K562 (cell line): ENCODE data around the gene TEX14. TPM values are rescaled to one million over a fixed set of nuclear protein-coding genes. Genes with fewer than 3 reads are reported as not detected.
A peak's percentile ranks its signal among the peaks of the same experiment; 100 is the strongest.

Source experiments
- BDP1 ChIP-seq: IDR thresholded peaks from 3 replicates; pipeline ENCODE4 v1.6.1; 2011; ENCODE audit not compliant: insufficient read length, insufficient read depth
- C11orf30 ChIP-seq: fragments of 450-650 bp; IDR thresholded peaks from 2 replicates; pipeline ENCODE4 v1.6.1; 2016; ENCODE audit warnings: low read depth, mild to moderate bottlenecking
- EWSR1 ChIP-seq: fragments of 450-650 bp; IDR thresholded peaks from 2 replicates; pipeline ENCODE4 v1.6.1; 2018; ENCODE audit warnings: borderline replicate concordance, mild to moderate bottlenecking, low read depth, moderate library complexity; ENCODE audit not compliant: partially characterized antibody
- MECOM ChIP-seq: fragments of 250-450 bp; sonication (Bioruptor Pico); IDR thresholded peaks from 2 replicates; pipeline ENCODE4 v1.8.0; 2022; ENCODE audit warnings: inconsistent platforms
- MNT ChIP-seq, 2 experiments: fragments of 450-650 bp; conservative IDR thresholded peaks; 2 replicates each; pipeline ENCODE4 v1.6.1; 2017; ENCODE audit warnings: mild to moderate bottlenecking in 2 of 2, moderate library complexity in 2 of 2
- MTF1 ChIP-seq: fragments of 250-450 bp; sonication (Bioruptor Pico); IDR thresholded peaks from 2 replicates; pipeline ENCODE4 v1.9.0; 2021; ENCODE audit warnings: moderate library complexity, mild to moderate bottlenecking, inconsistent platforms, borderline replicate concordance
- NUFIP1 ChIP-seq: fragments of 450-650 bp; IDR thresholded peaks from 2 replicates; pipeline ENCODE4 v1.6.1; 2018; ENCODE audit not compliant: partially characterized antibody
- PURB ChIP-seq: sonication (generic); formaldehyde crosslinking; IDR thresholded peaks from 2 replicates; pipeline ENCODE4 v1.9.0; 2021; ENCODE audit warnings: low read depth, mild to moderate bottlenecking, missing genetic modification reagents
- SMARCB1 ChIP-seq: IDR thresholded peaks from 2 replicates; pipeline ENCODE4 v1.6.1; 2011; ENCODE audit warnings: improper control_type of control experiment, low read depth; ENCODE audit not compliant: insufficient read length
- SREBF1 ChIP-seq: fragments of 150-350 bp; IDR thresholded peaks from 2 replicates; pipeline ENCODE4 v1.6.1; 2014; ENCODE audit warnings: antibody characterized with exemption, low read depth, low read length, borderline replicate concordance
- SRSF9 ChIP-seq: fragments of 200-400 bp; formaldehyde crosslinking; IDR thresholded peaks from 2 replicates; pipeline ENCODE4 v1.6.1; 2017; ENCODE audit warnings: low read depth, low read length, borderline replicate concordance
- STAT5B ChIP-seq: fragments of 250-450 bp; sonication (Bioruptor Pico); IDR thresholded peaks from 2 replicates; pipeline ENCODE4 v1.8.0; 2021; ENCODE audit warnings: mild to moderate bottlenecking, inconsistent platforms
- TARDBP ChIP-seq: fragments of 450-650 bp; IDR thresholded peaks from 2 replicates; pipeline ENCODE4 v1.6.1; 2016
- XRCC3 ChIP-seq: fragments of 450-650 bp; IDR thresholded peaks from 2 replicates; pipeline ENCODE4 v1.6.1; 2017; ENCODE audit warnings: mild to moderate bottlenecking, moderate library complexity
- ZNF134 ChIP-seq: fragments of 250-450 bp; sonication (Bioruptor Pico); conservative IDR thresholded peaks from 2 replicates; pipeline ENCODE4 v1.4.0; 2020
- ZNF140 ChIP-seq: fragments of 250-450 bp; sonication (Bioruptor Pico); IDR thresholded peaks from 2 replicates; pipeline ENCODE4 v1.8.0; 2021; ENCODE audit warnings: moderate library complexity, mild to moderate bottlenecking, inconsistent platforms
- ZNF324 ChIP-seq: fragments of 250-450 bp; sonication (Bioruptor Pico); IDR thresholded peaks from 2 replicates; pipeline ENCODE4 v1.4.0; 2020; ENCODE audit warnings: mild to moderate bottlenecking
- polyA plus RNA-seq, 8 experiments: library from polyadenylated mRNA; depleted of rRNA in 4 of 8; stranded (reverse) in 5 of 8; unstranded in 3 of 8; fragments of >200 nt; fragmentation: Nextera tagmentation in 2 of 8; fragmentation: Illumina TruSeq in 1 of 8; extraction: Ambion mirVana in 2 of 8; extraction: Trizol in 1 of 8; gene quantifications; 2 replicates each; pipeline versions ENCODE4 v1.2.1 to v1.2.3, GENCODE V29; 2011 to 2014; ENCODE audit warnings: inconsistent platforms in 1 of 8, missing spikeins in 1 of 8
- total RNA-seq, 7 experiments: library from RNA; depleted of rRNA in 6 of 7; stranded (reverse); fragments of >200 nt in 6 of 7; fragmentation: Illumina TruSeq in 2 of 7; extraction: Trizol in 2 of 7; gene quantifications; 2 replicates each; pipeline versions ENCODE4 v1.2.1 to v1.2.3, GENCODE V29; 2011 to 2021; ENCODE audit warnings: low replicate concordance in 1 of 7
- TF ChIP-seq, protein P1 (sequence below): IDR thresholded peaks from 2 replicates; pipeline ENCODE4 v1.6.1; 2011; ENCODE audit warnings: borderline replicate concordance, low read depth, mild to moderate bottlenecking, moderate library complexity, low read length; ENCODE audit not compliant: insufficient read depth, poor library complexity, severe bottlenecking
- TF ChIP-seq, protein P2 (sequence below): fragments of 450-650 bp; formaldehyde crosslinking; IDR thresholded peaks from 2 replicates; pipeline ENCODE4 v1.4.0; 2022; ENCODE audit warnings: missing genetic modification characterization

TEX14 gene
- total and polyA plus RNA-seq, 9 of the 15 experiments (the other 6 are each of a cell fraction or from before 2014, with no cell fraction given), result 0.05 to 0.12 (median 0.09) TPM; not detected in 1

DNA sequence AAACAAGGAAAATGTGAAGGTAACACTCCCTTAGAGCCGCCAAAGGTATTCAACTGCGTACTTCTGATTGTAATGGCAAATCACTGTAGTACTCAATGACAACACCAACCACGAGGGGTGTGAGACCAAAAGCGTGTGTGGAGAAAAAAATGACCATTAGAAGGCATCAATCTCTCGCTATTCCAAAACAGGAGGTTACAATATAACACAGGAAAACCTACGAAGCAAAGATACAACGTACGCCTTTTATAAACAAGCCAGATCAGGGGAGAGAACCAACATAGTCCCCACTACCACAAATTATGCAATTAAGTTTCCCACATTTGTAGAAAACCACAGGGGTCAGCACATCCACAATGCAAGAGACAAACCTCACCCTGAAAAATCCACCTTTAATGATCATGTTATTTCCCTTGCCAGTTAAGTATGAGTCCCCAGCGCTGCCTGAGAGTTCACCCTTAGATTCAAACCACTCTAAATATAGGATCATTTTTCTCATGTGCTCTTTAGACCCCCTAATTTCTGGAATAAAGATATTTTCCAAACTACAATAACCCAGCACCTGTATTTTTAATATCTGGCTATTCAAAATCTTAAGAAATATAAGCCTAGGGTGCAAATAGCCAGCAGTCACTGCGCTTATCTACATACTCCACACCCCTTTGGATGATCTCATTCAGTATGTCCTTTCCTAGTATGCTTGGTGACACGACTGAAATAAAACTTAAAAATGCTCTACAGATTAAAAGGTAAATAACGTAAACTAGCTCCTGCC, 12.4 kb downstream of the TEX14 start (continued):
- peak; percentile 82 to 92 for TF ChIP-seq MNT (conservative IDR thresholded peaks at IDR 0.05)
- peak; percentile 44 for TF ChIP-seq XRCC3
- peak; percentile 77; the same call in 1 of the 2 replicates for TF ChIP-seq TARDBP
- no peak for TF ChIP-seq BDP1
- TF ChIP-seq ZNF324 (CRISPR knock-in tag), result peak; percentile 91
- no peak for TF ChIP-seq STAT5B (CRISPR knock-in tag)
- TF ChIP-seq ZNF134 (CRISPR knock-in tag), result peak; percentile 81
- TF ChIP-seq SREBF1, result no peak
- peak; percentile 98 for TF ChIP-seq NUFIP1
- no peak for TF ChIP-seq SMARCB1
- TF ChIP-seq SRSF9, result no peak
- TF ChIP-seq, protein P1, sequence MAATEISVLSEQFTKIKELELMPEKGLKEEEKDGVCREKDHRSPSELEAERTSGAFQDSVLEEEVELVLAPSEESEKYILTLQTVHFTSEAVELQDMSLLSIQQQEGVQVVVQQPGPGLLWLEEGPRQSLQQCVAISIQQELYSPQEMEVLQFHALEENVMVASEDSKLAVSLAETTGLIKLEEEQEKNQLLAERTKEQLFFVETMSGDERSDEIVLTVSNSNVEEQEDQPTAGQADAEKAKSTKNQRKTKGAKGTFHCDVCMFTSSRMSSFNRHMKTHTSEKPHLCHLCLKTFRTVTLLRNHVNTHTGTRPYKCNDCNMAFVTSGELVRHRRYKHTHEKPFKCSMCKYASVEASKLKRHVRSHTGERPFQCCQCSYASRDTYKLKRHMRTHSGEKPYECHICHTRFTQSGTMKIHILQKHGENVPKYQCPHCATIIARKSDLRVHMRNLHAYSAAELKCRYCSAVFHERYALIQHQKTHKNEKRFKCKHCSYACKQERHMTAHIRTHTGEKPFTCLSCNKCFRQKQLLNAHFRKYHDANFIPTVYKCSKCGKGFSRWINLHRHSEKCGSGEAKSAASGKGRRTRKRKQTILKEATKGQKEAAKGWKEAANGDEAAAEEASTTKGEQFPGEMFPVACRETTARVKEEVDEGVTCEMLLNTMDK, result peak; percentile 40
- TF ChIP-seq MECOM (CRISPR knock-in tag), result peak; percentile 85
- no peak for TF ChIP-seq C11orf30
- TF ChIP-seq MTF1, result peak; percentile 64; the same call in 1 of the 2 replicates
- peak; percentile 73 for TF ChIP-seq ZNF140 (CRISPR knock-in tag)
- TF ChIP-seq PURB, result no peak
- peak; percentile 100 for TF ChIP-seq EWSR1
- TF ChIP-seq, protein P2, sequence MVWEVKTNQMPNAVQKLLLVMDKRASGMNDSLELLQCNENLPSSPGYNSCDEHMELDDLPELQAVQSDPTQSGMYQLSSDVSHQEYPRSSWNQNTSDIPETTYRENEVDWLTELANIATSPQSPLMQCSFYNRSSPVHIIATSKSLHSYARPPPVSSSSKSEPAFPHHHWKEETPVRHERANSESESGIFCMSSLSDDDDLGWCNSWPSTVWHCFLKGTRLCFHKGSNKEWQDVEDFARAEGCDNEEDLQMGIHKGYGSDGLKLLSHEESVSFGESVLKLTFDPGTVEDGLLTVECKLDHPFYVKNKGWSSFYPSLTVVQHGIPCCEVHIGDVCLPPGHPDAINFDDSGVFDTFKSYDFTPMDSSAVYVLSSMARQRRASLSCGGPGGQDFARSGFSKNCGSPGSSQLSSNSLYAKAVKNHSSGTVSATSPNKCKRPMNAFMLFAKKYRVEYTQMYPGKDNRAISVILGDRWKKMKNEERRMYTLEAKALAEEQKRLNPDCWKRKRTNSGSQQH (CRISPR knock-in tag), result peak; percentile 100
